Left cardiac atrium (tissue), 4 donors: Measurements from ENCODE around the gene IPCEF1. TPM values are rescaled to one million over a fixed set of nuclear protein-coding genes. Genes with fewer than 3 reads are reported as not detected.
"Not testable (repeated sequence)": the region's sequence is repeated elsewhere in the genome, so short reads cannot be mapped to it uniquely, and the experiment has no call there.

ENCODE experiments used
- ATAC-seq, 2 donors: fragments of 200-7000 bp; cut with Tn5 transposase; one replicate each; pipeline ENCODE4 v1.9.1; 2020; ENCODE audit warnings: mild to moderate bottlenecking in 2 of 2, moderate library complexity in 2 of 2
- DNase-seq: peaks from one replicate; pipeline ENCODE4 v3.0.0-alpha.2; 2020
- intact Hi-C, 2 donors: fragments of 100-400 bp; cut with DNase I; formaldehyde crosslinking; loops; one replicate each; pipeline versions ENCODE4 v1.14.1 to v1.15.1; 2022 to 2023
- total RNA-seq, 2 donors: library from RNA; stranded (reverse); fragmentation: NEBNext Ultra II Directional; extraction: Animal tissue kit (Norgen Biotek cat#: 25700); gene quantifications; one replicate each; pipeline ENCODE4 v1.2.1, GENCODE V29; 2021
- donor health status: DM: no; HTN: yes; CAD: no.
- donor health status: DM: no; HTN: yes; CAD: no; lungs with severe emphysema.
- donor health status: DM: yes; HTN: yes; CAD: no.
- donor health status: Dilated cardiomyopathy.

IPCEF1 gene
- total RNA-seq, 2 donors from 2014 or later: 0.99 to 1.2 TPM

DNA sequence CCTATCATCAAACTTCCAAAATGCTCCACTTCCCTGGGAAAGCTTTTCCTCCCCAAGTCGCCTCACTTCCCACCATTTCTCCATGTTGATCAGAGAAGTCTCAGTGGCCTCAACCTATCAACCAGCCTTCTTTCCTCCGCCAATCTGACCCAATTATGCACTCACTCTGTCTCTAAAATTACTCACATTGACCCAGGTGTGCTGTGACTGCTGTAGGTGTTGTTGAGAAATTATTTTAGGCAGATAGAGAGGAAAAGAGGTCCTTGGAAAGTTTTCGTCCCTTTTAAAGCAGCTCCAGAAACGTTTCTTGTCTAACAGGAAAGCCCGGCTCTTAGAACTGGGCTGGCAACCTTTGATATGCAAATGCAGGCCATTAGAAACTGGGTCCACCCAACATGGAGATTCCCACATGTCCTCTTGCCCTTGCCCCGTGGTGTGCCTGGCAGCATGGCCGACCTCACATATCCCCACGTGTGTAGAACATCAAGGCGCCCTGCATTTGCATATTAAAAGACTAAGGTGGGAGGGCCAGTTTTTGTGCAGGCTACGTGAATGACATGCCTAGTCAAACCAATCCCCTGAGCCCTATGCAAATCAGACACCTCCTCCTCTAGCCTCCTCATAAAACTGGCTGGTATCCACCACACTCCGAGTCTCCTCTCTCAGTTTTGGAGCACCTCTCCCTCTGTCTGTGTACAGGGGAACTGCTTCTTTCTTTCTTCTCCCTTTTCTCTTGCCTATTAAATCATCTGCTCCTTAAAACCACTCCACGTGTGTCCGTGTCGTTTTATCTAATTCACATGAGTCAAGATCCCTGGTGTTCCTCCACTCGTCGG, 12.9 kb downstream of the IPCEF1 start:
- ATAC-seq (peak; percentile 77 to 89), DNase-seq (no peak)
- intact Hi-C loops: no loop called here

DNA sequence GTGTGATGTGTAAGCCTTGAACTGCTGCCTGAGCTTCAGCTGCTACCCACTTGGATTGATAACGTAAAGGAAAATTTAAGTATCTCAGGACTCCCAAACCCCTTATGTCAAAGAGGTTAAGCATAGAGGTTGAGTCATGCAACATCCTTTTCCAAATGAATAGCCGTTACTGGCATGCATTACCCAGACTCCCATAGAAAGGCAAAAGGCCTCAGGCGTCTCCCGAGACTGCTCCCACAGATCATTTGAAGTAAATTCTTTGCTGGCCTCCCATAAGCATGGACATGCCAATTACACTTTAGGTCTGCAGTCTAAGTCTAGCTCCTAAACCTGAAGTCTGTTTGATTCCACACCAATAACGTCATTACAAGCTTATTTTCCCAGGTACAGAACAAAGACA, 14.7 kb downstream of the IPCEF1 start:
- ATAC-seq: peak in 1 of 2 donors; percentile 49
- intact Hi-C loops: no loop called here
- DNase-seq: no peak

GRCh38 chr6:154341336-154341735, 15.3 kb downstream of the IPCEF1 start:
- intact Hi-C loops: no loop called here
- ATAC-seq (no peak), DNase-seq (no peak)

- DNase-seq: no peak
- no peak for ATAC-seq
- intact Hi-C loops: no loop called here
These were observed 19.1 kb downstream of the IPCEF1 start for GRCh38 chr6:154337406-154338005.

DNA sequence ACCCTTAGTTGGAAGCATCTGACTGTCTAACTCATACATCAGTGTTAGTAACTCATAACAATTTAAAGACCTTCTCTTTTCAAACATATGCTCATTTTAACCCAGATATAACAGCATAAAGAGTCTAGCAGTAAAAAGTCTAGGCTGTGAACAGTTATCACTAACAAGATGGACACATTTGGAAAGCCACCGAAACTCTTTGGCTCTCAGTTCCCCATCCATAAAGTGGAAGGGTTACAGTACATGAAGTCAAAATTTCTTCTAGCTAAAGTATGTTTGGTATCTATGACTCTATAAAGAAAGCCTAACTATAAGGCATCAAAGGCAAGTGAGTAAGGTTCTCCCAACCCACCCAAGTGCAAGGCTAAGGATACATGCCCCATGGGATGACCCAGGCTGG, 22.5 kb downstream of the IPCEF1 start:
- DNase-seq, ATAC-seq, intact Hi-C loops: not testable (repeated sequence)

GRCh38 chr6:154331750-154332149, 24.9 kb downstream of the IPCEF1 start:
- ATAC-seq: no peak
- intact Hi-C loops: no loop called here
- no peak for DNase-seq

DNA sequence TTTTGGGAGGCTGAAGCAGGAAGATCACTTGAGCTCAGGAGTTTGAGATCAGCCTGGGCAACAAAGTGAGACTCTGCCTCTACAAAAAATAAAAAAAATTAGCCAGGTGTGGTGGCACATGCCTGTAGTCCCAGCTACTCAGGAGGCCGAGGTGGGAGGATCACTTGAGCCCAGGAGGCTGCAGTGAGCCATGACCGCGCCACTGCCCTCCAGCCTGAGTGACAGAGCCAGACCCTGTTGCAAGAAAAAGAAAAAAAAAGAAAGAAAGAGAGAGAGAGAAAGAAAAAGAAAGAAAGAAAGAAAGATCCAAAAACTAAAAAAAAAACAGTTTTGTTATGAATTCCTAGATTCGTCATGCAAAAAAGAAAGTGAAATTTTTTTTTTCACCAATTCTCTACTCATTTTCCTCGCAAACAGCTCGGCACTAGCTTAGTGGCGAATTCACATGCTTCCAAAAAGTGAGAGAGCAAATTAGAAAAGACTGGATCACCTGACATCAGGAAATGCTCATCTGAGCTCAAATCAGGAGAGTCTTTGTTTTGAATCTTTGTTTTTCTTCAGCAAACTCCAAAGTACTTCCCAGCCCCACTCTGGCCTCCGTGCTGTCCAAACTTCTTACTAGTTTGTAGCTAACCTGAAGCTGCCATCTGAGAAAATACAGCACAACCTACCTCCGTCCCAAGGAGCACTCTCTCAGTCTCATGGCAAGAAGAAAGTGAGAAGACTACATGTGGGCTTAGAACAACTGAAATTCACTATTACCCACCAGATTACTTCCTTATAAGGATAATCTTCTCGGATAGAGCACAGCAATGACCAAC, 27.0 kb downstream of the IPCEF1 start:
- no peak for DNase-seq
- ATAC-seq: no peak
- intact Hi-C loops: no loop called here

DNA sequence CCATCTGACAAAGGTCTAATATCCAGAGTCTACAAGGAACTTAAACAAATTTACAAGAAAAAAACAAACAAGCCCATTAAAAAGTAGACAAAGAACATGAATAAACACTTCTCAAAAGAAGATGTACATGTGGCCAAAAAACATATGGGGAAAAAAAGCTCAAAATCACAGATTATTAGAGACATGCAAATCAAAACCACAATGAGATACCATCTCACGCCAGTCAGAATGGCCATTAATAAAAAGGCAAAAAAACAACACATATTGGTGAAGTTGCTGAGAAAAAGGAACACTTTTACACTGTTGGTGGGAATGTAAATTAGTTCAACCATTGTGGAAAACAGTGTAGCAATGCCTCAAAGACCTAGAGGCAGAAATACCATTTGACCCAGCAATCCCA, 29.3 kb downstream of the IPCEF1 start:
- DNase-seq, intact Hi-C loops, ATAC-seq: not testable (repeated sequence)

- intact Hi-C loops: no loop called here
- ATAC-seq: no peak
These were observed 31.5 kb downstream of the IPCEF1 start for GRCh38 chr6:154325142-154325541.

GRCh38 chr6:154320181-154320580, 36.4 kb downstream of the IPCEF1 start:
- DNase-seq: no peak
- intact Hi-C loops: no loop called here
- no peak for ATAC-seq

More at GRCh38 chr6:154325142-154325541, 31.5 kb downstream of the IPCEF1 start:
- DNase-seq: no peak

GRCh38 chr6:154319231-154319858, 37.3 kb downstream of the IPCEF1 start:
- ATAC-seq (no peak), DNase-seq (no peak)
- intact Hi-C loops: loop anchor here in 1 of 2 donors (5.0 kb wide), 1 partner anchor 92 kb away; no protein-coding TSS in a partner anchor

DNA sequence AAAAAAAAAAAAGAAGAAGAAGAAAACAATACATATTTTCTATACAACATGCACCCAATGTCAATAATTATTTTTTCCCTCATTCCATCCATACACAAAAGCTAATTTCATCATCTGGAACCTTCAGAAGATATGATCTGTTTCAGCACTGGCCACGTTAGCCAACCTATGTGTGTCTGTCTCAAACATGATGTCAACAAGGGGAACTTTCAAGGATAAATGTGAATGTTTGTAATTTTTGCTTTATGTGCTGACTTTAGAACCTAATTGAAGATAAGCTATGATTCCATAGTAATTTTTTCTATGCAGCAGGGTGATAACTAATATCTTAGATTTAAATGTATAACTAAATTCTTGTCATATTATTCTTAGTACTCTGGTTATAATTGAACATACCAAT, 37.9 kb downstream of the IPCEF1 start:
- no peak for DNase-seq
- intact Hi-C loops: loop anchor here in 1 of 2 donors (5.0 kb wide), 1 partner anchor 91 kb away; no protein-coding TSS in a partner anchor
- no peak for ATAC-seq

DNA sequence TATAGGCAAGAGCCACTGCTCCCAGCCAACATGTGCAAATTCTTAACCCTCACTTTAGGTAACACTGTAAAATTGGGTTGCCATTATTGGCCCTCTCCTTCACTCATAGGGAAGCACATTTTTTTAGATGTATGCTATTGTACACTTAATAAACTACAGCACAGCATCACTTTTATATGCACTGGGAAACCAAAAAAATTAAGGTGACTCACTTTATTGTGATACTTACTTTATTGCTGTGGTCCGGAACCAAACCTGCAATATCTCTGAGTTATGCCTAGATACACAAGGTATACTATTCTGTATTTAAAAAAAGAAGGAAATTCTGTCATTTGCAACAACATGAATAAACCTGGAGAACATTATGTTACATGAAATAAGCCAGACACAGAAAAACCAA, 40.5 kb downstream of the IPCEF1 start:
- ATAC-seq: no peak
- intact Hi-C loops: loop anchor here in 1 of 2 donors (5.0 kb wide), 1 partner anchor 89 kb away; no protein-coding TSS in a partner anchor

GRCh38 chr6:154314084-154314483, 42.5 kb downstream of the IPCEF1 start:
- ATAC-seq (no peak), DNase-seq (no peak)
- intact Hi-C loops: no loop called here

More for the DNA sequence above, 40.5 kb downstream of the IPCEF1 start:
- DNase-seq: no peak

GRCh38 chr6:154308986-154309385, 47.6 kb downstream of the IPCEF1 start:
- ATAC-seq: no peak
- no peak for DNase-seq
- intact Hi-C loops: no loop called here

DNA sequence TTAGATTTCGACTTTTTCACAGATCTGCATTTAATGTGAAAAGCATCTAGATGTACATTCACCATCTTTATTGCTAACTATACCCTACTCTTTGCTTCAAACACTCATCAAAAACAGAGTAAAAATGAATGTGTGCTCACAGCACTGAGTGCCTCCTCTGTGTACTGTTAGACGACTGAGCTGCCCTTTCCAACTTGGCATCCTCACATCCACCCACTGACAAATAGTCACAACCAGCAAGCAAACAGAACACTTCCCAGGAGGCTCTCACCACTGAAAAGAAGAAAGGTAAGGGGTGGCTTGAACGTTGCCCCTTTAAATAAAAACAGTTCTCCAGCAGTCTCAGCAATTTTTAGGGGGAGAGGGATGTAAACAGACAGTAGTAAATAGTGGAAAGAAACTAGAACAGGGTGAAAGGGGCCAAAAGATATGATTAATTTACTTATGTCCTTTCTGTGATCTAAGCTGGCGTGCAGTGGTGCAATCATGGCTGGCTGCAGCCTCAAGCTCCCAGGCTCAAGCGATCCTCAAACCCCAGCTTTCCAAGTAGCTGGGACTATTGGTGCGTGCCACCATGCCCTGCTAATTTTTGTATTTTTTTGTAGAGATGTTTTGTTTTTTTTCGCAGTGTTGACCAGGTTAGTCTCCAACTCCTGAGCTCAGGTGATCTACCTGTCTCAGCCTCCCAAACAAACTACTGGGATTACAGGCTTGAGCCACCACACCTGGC, 48.7 kb downstream of the IPCEF1 start:
- DNase-seq: no peak
- no peak for ATAC-seq
- intact Hi-C loops: no loop called here

DNA sequence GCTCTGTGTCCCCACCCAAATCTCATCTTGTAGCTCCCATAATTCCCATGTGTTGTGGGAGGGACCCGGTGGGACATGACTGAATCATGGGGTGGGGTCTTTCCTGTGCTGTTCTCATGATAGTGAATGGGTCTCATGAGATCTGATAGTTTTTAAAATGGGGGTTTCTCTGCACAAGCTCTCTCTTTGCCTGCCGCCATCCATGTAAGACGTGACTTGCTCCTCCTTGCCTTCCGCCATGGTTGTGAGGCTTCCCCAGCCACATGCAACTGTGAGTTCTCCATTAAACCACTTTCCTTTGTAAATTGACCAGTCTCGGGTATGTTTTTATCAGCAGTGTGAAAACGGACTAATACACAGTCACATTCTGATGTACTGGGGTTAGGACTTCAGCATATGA, 49.5 kb downstream of the IPCEF1 start:
- DNase-seq, ATAC-seq, intact Hi-C loops: not testable (repeated sequence)

GRCh38 chr6:154306696-154307095, 49.9 kb downstream of the IPCEF1 start:
- DNase-seq (no peak), ATAC-seq (no peak)
- intact Hi-C loops: no loop called here
